ENCODE measurements around the gene LHFPL6. TPM values are rescaled to one million over a fixed set of nuclear protein-coding genes. Genes with fewer than 3 reads are reported as not detected.
A peak's percentile ranks its signal among the peaks of the same experiment; 100 is the strongest.

The LHFPL6 gene
- total RNA-seq, 4 donors from 2014 or later: 40.2 to 77.5 (median 66.6) TPM

- no peak overlapping the region for H3K4me3 ChIP-seq
- ATAC-seq: no peak
- no peak for TF ChIP-seq POLR2AphosphoS5 (IDR thresholded peaks at IDR 0.05)
- TF ChIP-seq EP300 (IDR thresholded peaks at IDR 0.05): no peak
- no peak for TF ChIP-seq CTCF (IDR thresholded peaks at IDR 0.05)
- no peak for TF ChIP-seq POLR2A (IDR thresholded peaks at IDR 0.05)
- H3K9me3 ChIP-seq: no peaks in the 10 kb centered on the region
- H3K4me1 ChIP-seq: peaks cover 0 to 45% (median 3%) of the 10 kb centered on the region in 3 donors
- H3K36me3 ChIP-seq: no peaks in the 10 kb centered on the region
- WGBS, 2 donors (ENCODE audit: low coverage in 1 of 2): 80 to 92% methylated on average over 1 of the region's 1 CpG
- H3K27me3 ChIP-seq: no peaks in the 10 kb centered on the region
- H3K27ac ChIP-seq: no peak overlapping the region
Observed at GRCh38 chr13:39377699-39378098, 225.3 kb downstream of the LHFPL6 start.

- TF ChIP-seq POLR2AphosphoS5 (IDR thresholded peaks at IDR 0.05) (no peak), POLR2A (IDR thresholded peaks at IDR 0.05) (no peak), CTCF (IDR thresholded peaks at IDR 0.05) (no peak), EP300 (IDR thresholded peaks at IDR 0.05) (no peak)
- Histone ChIP-seq H3K4me3 (no peak overlapping the region), H3K27me3 (no peaks in the 10 kb centered on the region), H3K4me1 (peaks cover 0 to 60% (median 3%) of the 10 kb centered on the region in 3 donors), H3K36me3 (no peaks in the 10 kb centered on the region), H3K27ac (peak overlapping the region in 1 of 4 donors; percentile 9), H3K9me3 (no peaks in the 10 kb centered on the region)
- no peak for ATAC-seq
Observed at GRCh38 chr13:39376076-39376475, 226.9 kb downstream of the LHFPL6 start.

GRCh38 chr13:39375601-39376000 is 227.4 kb downstream of the LHFPL6 start:
- Histone ChIP-seq H3K9me3 (no peaks in the 10 kb centered on the region), H3K4me1 (peaks cover 0 to 65% (median 3%) of the 10 kb centered on the region in 3 donors), H3K27ac (peak overlapping the region in 1 of 4 donors; percentile 9), H3K27me3 (no peaks in the 10 kb centered on the region), H3K36me3 (no peaks in the 10 kb centered on the region), H3K4me3 (no peak overlapping the region)
- no peak for ATAC-seq
- 33 to 76% methylated on average over 1 to 3 of the region's 3 CpGs for WGBS, 2 donors (ENCODE audit: low coverage in 1 of 2)
- no peak for TF ChIP-seq POLR2A (IDR thresholded peaks at IDR 0.05)
- no peak for TF ChIP-seq EP300 (IDR thresholded peaks at IDR 0.05)
- no peak for TF ChIP-seq POLR2AphosphoS5 (IDR thresholded peaks at IDR 0.05)
- no peak for TF ChIP-seq CTCF (IDR thresholded peaks at IDR 0.05)

GRCh38 chr13:39374741-39375189 is 228.2 kb downstream of the LHFPL6 start:
- Histone ChIP-seq H3K27me3 (no peaks in the 10 kb centered on the region), H3K36me3 (no peaks in the 10 kb centered on the region), H3K4me1 (peaks cover 0 to 62% (median 3%) of the 10 kb centered on the region in 3 donors), H3K27ac (peak overlapping the region in 1 of 4 donors; percentile 9), H3K9me3 (no peaks in the 10 kb centered on the region), H3K4me3 (no peak overlapping the region)
- TF ChIP-seq POLR2A (IDR thresholded peaks at IDR 0.05) (no peak), POLR2AphosphoS5 (IDR thresholded peaks at IDR 0.05) (no peak)
- 80 to 95% methylated on average over 3 of the region's 3 CpGs for WGBS, 2 donors (ENCODE audit: low coverage in 1 of 2)
- ATAC-seq: no peak

GRCh38 chr13:39373145-39373544 is 229.8 kb downstream of the LHFPL6 start:
- ATAC-seq: no peak
- no peaks in the 10 kb centered on the region for H3K27me3 ChIP-seq
- TF ChIP-seq EP300 (IDR thresholded peaks at IDR 0.05) (no peak), POLR2A (IDR thresholded peaks at IDR 0.05) (no peak), CTCF (IDR thresholded peaks at IDR 0.05) (no peak), POLR2AphosphoS5 (IDR thresholded peaks at IDR 0.05) (no peak)
- 82% methylated on average over 3 of the region's 3 CpGs; no CpG with 5 or more reads in 1 of the 2 donors for WGBS, 2 donors (ENCODE audit: low coverage in 1 of 2)
- H3K9me3 ChIP-seq: no peaks in the 10 kb centered on the region
- no peak overlapping the region for H3K4me3 ChIP-seq
- peaks cover 0 to 53% (median 0%) of the 10 kb centered on the region in 3 donors for H3K4me1 ChIP-seq
- no peaks in the 10 kb centered on the region for H3K36me3 ChIP-seq
- H3K27ac ChIP-seq: no peak overlapping the region
